HEK293 (cell line): ENCODE results near the gene UGT1A1.

Experiments used
- ZNF121 ChIP-seq: fragments of 450-650 bp; formaldehyde crosslinking; IDR thresholded peaks from 2 replicates; pipeline ENCODE4 v1.5.1; 2016; ENCODE audit warnings: missing biosample characterization, missing genetic modification characterization
- ZNF274 ChIP-seq, 2 experiments: fragments of 200-500 bp in 1 of 2; fragments of 450-650 bp in 1 of 2; sonication (Bioruptor generic) in 1 of 2; formaldehyde crosslinking in 1 of 2; IDR thresholded peaks; 2 replicates each; pipeline versions ENCODE4 v1.5.1 to v1.6.1; 2014 to 2016; ENCODE audit warnings: borderline replicate concordance in 1 of 2, inconsistent platforms in 1 of 2, low read length in 1 of 2, missing biosample characterization in 1 of 2, missing genetic modification characterization in 1 of 2

DNA sequence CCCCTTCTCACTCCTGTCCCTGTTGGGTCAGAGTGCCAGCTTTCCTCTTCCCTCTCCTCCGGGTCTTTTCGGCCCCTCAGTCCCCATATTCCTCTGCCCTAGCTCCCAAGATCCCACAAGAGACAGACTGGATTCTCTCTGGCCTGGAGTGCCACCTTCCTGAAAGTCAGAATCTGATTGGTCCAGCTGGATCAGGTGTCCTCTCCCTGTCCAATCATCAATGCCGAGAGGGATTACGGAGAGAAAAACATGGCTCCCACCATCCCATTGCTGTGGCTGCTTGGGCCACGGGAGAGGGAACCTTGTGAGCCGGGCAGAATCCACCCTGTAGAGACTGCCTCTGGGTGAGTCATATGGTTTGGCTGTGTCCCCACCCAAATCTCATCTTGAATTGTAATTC lies 15.3 kb downstream of the UGT1A1 start:
- no peak for TF ChIP-seq ZNF274 (IDR thresholded peaks at IDR 0.05; ENCODE audit: low read length)
- no peak for TF ChIP-seq ZNF274 (tag by site-specific recombination; IDR thresholded peaks at IDR 0.05; ENCODE audit: borderline replicate concordance)
- TF ChIP-seq ZNF121 (tag by site-specific recombination): no peak
